22Rv1 (cell line): ENCODE results near the gene SLC25A14.
"Not testable (repeated sequence)": the region's sequence is repeated elsewhere in the genome, so short reads cannot be mapped to it uniquely, and the experiment has no call there.

ENCODE experiments used
- H3K27ac ChIP-seq: fragments of 450-650 bp; 2 replicates; pipeline ENCODE4 v1.5.1; 2017
- ZFX ChIP-seq: fragments of 450-650 bp; IDR thresholded peaks from 2 replicates; pipeline ENCODE4 v1.6.1; 2017; ENCODE audit warnings: antibody characterized with exemption, borderline replicate concordance
- TF ChIP-seq, protein P1 (sequence below): fragments of 450-650 bp; IDR thresholded peaks from 2 replicates; pipeline ENCODE4 v1.5.1; 2017; ENCODE audit warnings: mild to moderate bottlenecking

SLC25A14 gene

DNA sequence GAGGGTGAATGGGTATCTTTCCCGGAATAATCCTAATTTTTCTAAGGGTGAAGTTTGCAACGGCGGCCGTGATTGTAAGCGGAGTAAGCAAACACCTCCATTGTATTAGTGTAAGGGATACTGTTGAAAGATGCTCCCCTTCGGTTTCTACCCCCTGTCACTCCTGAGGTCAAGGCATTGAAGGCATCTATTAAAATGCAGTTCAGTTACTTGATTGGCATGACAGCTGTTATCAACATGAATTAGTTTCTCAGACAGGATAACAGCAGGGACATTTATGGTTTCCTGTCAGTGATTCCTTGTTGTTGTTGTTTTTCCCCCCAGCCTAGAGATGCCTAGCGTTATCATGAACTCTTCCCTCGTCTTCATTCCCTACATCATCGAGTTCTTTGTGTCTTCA lies 552 bp downstream of the SLC25A14 start:
- TF ChIP-seq, protein P1, sequence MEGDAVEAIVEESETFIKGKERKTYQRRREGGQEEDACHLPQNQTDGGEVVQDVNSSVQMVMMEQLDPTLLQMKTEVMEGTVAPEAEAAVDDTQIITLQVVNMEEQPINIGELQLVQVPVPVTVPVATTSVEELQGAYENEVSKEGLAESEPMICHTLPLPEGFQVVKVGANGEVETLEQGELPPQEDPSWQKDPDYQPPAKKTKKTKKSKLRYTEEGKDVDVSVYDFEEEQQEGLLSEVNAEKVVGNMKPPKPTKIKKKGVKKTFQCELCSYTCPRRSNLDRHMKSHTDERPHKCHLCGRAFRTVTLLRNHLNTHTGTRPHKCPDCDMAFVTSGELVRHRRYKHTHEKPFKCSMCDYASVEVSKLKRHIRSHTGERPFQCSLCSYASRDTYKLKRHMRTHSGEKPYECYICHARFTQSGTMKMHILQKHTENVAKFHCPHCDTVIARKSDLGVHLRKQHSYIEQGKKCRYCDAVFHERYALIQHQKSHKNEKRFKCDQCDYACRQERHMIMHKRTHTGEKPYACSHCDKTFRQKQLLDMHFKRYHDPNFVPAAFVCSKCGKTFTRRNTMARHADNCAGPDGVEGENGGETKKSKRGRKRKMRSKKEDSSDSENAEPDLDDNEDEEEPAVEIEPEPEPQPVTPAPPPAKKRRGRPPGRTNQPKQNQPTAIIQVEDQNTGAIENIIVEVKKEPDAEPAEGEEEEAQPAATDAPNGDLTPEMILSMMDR, result no peak
- TF ChIP-seq ZFX, result no peak
- peak overlapping the region; percentile 29; the same call in 1 of the 2 replicates for H3K27ac ChIP-seq

DNA sequence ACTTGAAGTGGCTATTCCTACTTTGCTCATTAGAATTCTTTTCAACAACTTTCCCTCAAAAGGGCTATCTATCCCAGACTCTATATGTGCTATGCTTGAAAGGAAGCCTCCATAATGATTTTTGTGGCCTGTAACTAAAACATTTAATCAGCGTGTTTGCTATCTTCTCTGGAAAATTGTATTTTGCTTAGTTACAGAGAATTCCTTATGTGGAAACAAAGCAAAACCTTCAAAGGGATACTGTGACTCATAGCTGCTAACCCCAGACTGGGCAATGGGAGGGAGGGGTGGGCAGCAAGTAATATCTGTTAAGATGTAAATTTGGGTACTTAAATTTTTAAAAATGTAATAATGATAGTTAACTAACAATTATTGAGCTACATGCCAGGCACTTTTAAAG lies 3.7 kb downstream of the SLC25A14 start:
- TF ChIP-seq, protein P1, result no peak
- H3K27ac ChIP-seq, result no peak overlapping the region

- H3K27ac ChIP-seq, result no peak overlapping the region
- TF ChIP-seq, protein P1, result no peak
- TF ChIP-seq ZFX, result no peak
These were observed 7.6 kb downstream of the SLC25A14 start for GRCh38 chrX:130347321-130347720.

DNA sequence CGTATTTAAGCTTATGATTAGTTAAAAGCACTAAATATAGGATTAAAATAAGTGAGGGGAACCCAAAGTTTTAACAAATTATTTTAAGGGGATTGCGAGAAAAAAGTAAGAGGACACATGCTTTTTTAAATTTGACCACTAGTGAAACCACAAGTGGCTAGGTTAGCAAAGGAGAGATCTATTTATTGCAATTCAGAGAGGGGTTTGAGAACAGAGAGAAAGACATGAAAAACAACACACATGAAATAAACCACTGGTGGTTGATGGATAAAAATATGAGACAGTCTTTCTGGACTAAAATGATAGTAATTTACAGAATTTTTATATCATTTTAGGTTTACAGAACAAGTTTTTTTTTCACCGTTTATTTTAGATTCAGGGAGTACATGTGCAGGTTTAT lies 11.8 kb downstream of the SLC25A14 start:
- no peak overlapping the region for H3K27ac ChIP-seq
- no peak for TF ChIP-seq ZFX
- TF ChIP-seq, protein P1, result no peak

DNA sequence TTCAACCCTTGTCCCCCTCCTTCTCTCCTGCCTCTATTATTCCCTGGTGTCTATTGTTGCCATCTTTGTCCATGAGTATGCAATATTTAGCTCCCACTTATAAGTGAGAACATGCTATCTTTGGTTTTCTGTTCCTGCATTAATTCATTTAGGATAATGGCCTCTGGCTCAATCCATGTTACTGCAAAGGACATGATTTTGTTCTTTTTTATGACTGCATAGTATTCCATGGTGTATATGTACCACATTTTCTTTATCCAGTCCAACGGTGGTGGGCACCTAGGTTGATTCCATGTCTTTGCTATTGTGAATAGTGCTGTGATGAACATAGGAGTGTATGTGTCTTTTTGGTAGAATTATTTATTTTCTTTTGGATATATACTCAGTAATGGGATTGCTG lies 12.3 kb downstream of the SLC25A14 start:
- not testable (repeated sequence) for H3K27ac ChIP-seq

- TF ChIP-seq, protein P1, result no peak
- no peak for TF ChIP-seq ZFX
- H3K27ac ChIP-seq, result no peak overlapping the region
These were observed 36.4 kb downstream of the SLC25A14 start for GRCh38 chrX:130376077-130376476.

DNA sequence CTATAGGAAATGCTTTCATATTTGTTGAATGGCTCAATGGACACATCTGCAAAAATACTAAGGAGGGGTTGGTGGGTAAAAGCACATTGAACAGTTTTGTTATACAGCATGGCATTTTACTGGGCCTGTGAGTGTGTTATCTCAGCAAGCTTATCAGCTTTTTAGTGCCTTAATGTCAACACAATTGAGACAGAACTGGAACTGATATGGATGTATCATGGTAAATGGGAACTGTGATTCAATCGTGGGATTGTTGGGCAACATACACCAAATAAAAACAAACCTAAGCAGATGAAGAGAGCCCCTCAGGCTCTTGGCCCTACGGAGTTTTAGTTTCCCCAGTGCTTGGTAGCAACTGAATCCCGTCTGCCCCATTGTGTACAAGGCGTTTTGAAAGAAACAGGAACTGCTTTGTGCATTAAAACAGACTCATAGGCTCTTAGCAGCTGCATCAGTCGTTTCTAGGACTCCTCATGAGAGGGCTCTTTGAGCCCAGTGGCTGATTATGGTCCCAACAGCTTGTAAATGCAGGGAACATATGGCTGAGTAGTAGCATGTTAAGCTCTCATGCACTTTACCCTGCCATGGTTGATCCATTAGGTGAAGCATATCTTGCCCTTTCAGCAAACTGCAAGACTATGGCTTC lies 38.4 kb downstream of the SLC25A14 start:
- no peak for TF ChIP-seq ZFX
- TF ChIP-seq, protein P1, result no peak
- no peak overlapping the region for H3K27ac ChIP-seq

DNA sequence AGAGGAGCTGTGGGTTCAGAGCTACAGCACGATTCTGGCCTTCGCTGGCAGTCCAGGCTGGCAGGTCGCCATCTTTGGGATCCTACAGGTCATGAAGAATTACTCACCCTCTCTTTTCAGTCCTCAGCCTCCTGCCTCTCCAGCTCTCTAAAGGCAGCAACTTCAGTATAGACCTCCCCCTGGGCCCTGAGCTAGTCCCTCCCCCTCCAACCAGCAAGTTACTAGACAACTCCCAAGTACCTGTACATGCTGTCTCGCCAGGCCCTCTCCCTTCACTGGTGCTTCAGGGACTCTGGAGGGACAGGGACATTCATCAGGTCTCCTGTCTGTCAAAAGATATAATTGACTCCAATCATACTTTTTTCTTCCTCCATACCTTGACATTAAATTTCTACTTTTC lies 45.8 kb downstream of the SLC25A14 start, which contains the start of gene GPR119:
Gene GPR119 (minus strand): TSS at position 155 of the 400 bp plus-strand sequence. CDS start 227 bp downstream, outside the sequence.
- TF ChIP-seq, protein P1, result no peak
- no peak for TF ChIP-seq ZFX
- no peak within 1 kb of the TSS for H3K27ac ChIP-seq
